NCI-H524 treated with DMSO at 0.1 percent for 48 hours (cell line): ENCODE measurements around the gene RAB1A.

Experiments
- DNase-seq: peaks from one replicate; lab custom pipeline; 2025; lab: John Stamatoyannopoulos, UW

Gene RAB1A

DNA sequence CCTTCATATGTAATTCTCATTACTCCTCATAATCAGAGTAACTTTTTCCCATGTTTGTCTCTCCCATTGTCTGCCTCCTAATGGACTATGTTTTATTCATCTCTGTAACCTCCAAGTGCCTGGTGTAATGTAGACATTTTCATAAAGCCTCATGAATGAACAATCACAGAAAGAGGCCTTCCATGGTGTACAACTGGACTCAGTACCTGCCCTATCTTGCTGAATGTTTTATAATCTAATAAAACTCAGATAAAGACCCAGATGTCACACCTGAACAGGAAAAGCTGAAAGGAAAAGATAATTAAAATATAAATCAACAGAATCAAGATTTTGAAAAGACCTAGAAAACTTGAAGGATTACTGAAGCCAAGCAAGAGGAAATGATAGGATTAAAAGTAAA, 36.7 kb downstream of the RAB1A start:
- no peak for DNase-seq

DNA sequence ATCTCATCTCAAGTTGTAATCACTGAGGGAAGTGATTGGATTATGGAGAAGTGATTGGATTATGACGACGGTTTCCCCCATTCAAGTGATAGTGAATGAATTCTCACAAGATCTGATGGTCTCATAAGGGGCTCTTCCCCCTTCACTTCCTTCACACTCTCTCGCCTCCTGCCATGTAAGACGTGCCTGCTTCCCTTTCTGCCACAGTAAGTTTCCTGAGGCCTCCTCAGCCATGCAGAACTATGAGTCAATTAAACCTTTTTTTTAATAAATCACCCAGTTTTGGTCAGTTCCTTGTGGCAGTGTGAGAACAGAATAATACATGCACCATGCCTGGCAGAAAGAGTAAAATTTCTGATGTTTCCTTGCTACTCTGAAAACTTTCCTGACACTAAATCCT, 37.1 kb downstream of the RAB1A start:
- no peak for DNase-seq

DNA sequence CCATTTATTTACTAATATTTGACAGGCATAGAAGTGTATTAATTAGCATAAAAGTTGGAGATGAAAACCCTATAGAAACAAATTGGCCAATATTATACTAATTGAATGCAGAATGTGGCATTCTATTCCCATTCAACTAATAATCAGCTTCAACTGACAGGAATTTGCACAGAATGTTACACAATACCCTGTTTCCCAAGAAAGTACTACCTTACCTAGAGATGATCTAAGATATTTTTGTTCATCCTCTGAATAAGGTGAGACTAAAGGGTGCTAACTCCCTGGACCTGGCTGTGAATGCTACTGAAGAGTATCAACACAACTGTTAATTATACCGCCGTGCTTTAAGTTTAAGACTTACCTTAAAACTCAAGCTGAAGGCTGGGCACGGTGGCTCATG, 44.8 kb downstream of the RAB1A start:
- no peak for DNase-seq

DNA sequence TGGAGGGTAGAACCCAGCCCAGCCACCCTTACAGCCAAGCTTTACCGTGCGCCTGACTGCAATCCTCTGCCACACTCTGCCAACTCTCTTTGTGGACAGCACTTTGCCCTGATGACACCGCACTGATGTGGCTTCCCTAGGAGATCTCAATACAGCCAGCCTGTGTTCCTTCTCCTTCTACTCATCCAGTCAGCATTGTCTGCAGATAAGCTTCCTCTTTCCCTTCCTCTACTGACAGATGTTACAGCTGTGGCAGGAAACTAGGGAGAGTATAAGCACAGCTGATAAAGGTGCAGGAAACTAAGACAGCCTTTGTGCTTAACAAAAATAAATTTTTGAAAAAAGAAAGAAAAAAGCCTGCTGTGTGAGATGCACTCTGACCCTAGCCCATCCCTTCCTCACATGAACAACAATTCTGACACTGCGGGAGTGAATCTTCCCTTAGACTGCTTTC, 48.6 kb downstream of the RAB1A start:
- DNase-seq, result no peak

DNA sequence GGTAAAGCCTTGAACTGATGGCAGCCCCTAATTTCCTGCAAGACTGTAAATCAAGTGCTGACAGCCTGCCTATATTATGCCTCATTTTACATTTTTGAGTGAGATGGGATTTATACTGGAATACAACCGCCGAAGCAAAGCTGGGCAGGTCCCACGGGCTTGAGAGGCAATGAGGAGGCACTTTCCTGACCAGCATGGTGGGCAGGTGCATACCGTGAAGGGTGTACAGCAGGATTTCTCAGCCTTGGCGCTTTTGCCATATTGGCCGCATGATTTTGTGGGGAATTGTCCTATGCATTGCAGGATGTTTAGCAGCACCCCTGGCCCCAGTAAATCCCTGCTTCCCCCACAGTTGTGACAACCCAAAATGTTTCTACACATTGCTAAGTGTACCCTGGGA, 50.9 kb downstream of the RAB1A start:
- DNase-seq, result no peak

GRCh38 chr2:65077898-65078297, 52.0 kb downstream of the RAB1A start:
- no peak for DNase-seq

DNA sequence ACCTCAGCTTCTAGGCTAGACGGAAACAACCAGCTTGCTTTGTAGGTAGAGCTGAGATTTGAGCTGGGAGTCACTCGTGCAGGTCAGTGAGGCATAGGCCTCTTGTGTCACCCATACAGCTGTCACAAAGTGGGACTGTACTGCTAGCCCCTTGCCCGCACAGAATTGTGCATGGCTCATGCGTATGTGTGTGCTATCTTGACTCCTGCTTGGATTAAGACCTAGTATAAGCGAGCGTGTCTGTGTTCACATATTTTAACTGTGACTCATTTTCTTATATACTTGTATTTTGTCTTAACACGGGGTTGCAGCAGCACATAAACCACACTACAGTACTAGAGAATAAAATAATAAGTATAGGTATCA, 53.6 kb downstream of the RAB1A start:
- no peak for DNase-seq

- DNase-seq, result no peak
Observed at GRCh38 chr2:65075605-65076344, 54.1 kb downstream of the RAB1A start.

GRCh38 chr2:65075176-65075575, 54.7 kb downstream of the RAB1A start:
- no peak for DNase-seq

- DNase-seq, result no peak
Observed at GRCh38 chr2:65073879-65074565, 55.9 kb downstream of the RAB1A start.

DNA sequence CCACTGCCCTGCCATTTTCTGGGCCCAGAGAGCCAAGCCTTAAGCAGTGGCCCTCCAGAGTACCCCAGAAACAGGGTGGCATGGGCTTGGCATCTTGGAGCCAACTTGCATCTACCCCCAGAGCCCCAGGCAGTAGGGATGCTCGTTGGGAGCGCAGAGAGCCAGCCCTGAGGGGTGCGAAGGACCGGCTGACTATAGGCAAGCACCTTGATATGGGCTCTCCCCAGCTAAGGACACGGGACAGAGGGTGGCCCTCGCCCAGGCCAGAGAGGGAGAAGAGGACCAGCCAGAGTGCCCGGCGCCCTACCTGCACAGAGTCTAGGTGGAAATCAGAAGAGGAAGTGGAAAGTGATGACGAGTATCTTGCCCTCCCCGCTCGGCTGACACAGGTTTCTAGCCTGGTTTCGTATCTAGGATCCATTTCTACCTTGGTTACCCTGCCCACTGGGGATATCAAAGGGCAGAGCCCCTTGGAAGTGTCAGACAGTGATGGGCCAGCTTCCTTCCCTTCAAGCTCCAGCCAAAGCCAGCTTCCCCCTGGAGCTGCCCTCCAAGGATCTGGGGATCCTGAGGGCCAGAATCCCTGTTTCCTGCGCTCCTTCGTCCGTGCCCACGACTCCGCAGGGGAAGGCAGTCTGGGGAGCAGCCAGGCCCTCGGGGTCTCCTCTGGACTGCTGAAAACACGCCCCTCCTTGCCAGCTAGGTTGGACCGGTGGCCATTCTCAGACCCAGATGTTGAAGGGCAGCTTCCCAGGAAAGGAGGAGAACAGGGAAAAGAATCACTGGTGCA, 57.5 kb downstream of the RAB1A start:
- no peak for DNase-seq

DNA sequence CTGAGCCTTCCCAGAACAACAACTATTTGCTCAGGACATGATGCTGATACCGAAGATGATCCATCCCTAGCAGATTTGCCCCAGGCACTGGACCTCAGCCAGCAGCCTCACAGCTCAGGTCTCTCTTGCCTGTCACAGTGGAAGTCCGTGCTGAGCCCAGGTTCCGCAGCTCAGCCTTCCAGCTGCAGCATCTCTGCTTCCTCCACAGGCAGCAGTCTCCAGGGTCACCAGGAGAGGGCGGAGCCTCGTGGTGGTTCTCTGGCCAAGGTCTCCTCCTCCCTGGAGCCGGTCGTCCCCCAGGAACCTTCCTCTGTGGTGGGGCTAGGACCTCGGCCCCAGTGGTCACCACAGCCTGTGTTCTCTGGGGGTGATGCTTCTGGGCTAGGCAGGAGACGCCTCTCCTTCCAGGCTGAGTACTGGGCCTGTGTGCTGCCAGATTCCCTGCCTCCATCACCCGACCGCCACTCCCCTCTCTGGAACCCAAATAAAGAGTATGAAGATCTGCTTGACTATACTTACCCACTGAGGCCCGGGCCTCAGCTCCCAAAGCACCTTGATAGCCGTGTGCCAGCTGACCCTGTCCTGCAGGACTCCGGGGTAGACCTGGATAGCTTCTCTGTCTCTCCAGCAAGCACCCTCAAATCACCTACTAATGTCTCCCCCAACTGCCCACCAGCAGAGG, 58.3 kb downstream of the RAB1A start:
- no peak for DNase-seq

- DNase-seq, result no peak
Observed at GRCh38 chr2:65070856-65071255, 59.0 kb downstream of the RAB1A start.

- DNase-seq, result no peak
Observed at GRCh38 chr2:65070172-65070830, 59.6 kb downstream of the RAB1A start.

DNA sequence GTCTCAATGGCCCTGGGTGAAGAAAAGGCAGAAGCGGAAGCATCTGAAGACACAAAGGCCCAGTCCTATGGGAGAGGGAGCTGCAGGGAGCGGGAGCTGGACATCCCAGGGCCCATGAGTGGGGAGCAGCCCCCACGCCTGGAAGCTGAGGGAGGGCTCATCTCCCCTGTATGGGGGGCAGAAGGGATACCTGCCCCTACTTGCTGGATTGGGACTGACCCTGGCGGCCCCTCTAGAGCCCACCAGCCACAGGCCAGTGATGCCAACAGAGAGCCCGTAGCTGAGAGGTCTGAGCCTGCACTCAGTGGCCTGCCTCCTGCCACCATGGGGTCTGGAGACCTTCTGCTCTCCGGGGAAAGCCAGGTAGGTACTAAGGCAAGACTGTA, 60.5 kb downstream of the RAB1A start:
- DNase-seq, result no peak

DNA sequence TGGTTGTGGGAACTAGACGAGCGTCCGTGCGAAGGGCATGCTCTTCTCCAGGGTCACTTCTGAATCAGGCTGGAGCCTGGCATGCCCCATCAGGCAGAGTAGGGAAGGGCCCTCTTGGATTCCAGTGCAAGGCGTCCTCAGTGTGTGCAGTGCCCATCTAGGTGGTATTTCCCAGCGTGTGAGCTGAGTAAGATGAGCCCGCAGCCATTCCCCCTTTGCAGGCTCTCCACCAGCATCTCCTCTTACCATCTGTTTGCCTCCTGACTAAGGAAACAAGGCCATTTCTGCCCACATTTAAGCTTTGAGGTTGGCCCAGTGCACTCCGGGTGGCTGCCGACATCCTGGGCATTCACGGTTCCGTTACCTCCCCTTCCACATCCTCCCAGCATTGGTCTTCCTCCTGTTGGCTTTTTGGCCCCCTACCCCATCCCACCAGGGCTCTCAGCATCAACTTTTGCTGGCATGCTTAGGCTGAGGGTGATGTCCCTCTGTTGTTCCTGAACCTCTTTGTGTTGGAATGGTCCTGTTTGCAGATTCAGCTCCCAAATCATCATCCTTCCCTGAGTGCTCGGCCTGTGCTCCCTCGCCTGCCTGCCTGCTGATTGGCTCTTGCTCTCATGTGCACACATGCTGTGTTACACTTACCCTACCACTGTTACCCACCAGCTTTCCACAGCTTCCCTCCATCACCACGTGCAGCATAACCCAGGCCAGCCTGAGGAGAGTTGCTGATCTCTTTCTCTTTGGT, 61.9 kb downstream of the RAB1A start:
- DNase-seq, result no peak

GRCh38 chr2:65064728-65065552, 65.0 kb downstream of the RAB1A start:
- peak; percentile 91 for DNase-seq

- DNase-seq, result no peak
Observed at GRCh38 chr2:65062843-65063825, 66.8 kb downstream of the RAB1A start.

DNA sequence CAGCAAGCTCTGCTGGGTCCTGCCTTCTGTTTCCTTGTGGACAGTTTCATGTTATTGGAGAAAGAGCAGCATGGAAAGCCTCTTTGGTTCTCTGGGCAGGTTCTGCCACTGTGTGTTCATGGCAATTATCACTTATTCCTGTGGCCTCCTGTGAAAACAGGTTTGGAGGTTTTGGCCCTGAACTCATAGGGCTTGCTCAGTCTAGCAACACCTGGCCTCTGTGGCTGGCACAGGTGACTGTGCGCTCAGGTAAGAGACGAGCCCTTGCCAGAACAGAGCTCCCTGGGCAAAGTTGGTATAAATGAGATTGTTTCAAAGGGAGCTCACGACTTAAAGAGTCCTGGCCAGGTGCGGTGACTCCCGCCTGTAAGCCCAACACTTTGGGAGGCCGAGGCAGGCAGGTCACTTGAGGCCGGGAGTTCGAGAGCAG, 68.0 kb downstream of the RAB1A start:
- DNase-seq, result no peak
